ENCODE results near the gene MASP1. TPM values are rescaled to one million over a fixed set of nuclear protein-coding genes. Genes with fewer than 3 reads are reported as not detected.

MASP1 gene
- polyA plus RNA-seq, 2 of the 4 experiments (the other 2 are of a cell fraction) = 0.18 TPM; not detected in 1

DNA sequence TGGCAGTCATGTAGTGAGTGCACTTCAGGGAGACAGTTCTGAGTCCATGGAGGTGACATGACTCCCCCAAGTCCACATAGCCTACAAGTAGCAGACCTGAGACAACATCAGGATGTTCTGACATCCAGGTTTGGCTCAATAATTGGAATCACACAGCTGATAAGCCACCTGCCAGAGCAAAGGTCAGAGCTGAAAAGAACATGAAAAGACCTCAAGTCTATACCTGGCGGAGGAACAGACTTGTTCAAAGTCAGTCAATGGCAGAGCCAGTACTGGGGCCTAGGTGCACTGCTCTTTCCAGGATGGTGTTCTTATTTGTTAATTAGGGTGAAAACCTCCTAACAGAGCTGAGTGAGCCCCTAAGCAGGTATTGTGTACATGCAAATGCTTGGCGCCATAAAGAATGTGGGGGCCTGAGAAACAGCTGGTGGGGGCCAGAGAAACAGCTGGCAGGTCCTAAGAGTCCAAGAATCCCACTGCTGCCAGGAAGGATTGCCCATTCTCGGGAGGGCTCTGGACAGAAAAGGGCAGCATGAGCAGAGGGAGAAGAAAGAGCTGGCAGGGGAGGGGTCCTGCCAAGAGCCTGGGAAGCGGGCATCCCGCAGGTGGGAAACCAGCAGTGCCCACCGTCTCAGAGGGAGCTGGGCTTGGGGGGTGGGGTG is 17.1 kb downstream of the MASP1 start (continued):
- no peak for TF ChIP-seq ZFP36 (IDR thresholded peaks at IDR 0.05; ENCODE audit: borderline replicate concordance, partially characterized antibody)

DNA sequence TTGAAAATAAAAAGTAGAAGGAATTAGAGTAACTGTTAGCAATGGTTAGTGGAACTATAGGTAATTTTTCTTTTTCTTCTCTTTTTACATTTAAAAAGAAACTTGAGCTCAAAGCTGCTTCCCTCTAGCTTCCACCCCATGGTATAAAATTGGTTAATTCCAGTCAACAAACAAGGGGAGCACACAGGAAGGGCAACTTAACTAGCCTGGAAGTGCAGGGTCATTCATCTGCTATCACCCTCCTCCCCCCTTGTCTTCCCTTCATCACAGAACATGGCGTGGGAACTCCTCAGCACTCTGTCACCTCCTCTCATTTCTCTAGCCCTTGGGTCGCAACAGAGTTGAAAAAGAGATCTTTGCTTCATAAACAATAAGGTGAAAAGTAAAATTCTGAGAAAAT is 20.0 kb downstream of the MASP1 start:
- DNase-seq (ENCODE audit: low read depth in 1 of 2, low spot score in 1 of 2) = no peak
- CTCF ChIA-PET = no interaction called here
- Histone ChIP-seq H3K4me1 (no peaks in the 10 kb centered on the region), H3K4me2 (no peak overlapping the region), H3K27ac (no peak overlapping the region), H3K9me3 (0 out of 3 replicates have a peak, but pooled peaks cover 6% of the 10 kb centered on the region), H3K4me3 (no peak overlapping the region)
- no peak for ATAC-seq
- POLR2A ChIA-PET = no interaction called here
- TF ChIP-seq, protein P1, sequence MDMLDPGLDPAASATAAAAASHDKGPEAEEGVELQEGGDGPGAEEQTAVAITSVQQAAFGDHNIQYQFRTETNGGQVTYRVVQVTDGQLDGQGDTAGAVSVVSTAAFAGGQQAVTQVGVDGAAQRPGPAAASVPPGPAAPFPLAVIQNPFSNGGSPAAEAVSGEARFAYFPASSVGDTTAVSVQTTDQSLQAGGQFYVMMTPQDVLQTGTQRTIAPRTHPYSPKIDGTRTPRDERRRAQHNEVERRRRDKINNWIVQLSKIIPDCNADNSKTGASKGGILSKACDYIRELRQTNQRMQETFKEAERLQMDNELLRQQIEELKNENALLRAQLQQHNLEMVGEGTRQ (IDR thresholded peaks at IDR 0.05) = no peak
- TF ChIP-seq FOXS1 (CRISPR knock-in tag; IDR thresholded peaks at IDR 0.05) = no peak
- TF ChIP-seq CBX2 (IDR thresholded peaks at IDR 0.05; ENCODE audit: borderline replicate concordance, low read depth) = no peak
- TF ChIP-seq, protein P2, sequence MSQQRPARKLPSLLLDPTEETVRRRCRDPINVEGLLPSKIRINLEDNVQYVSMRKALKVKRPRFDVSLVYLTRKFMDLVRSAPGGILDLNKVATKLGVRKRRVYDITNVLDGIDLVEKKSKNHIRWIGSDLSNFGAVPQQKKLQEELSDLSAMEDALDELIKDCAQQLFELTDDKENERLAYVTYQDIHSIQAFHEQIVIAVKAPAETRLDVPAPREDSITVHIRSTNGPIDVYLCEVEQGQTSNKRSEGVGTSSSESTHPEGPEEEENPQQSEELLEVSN (IDR thresholded peaks at IDR 0.05; ENCODE audit: borderline replicate concordance, low read depth) = no peak
- TF ChIP-seq EP300 (IDR thresholded peaks at IDR 0.05) = no peak
- TF ChIP-seq JUNB (IDR thresholded peaks at IDR 0.05) = no peak
- TF ChIP-seq, protein P3, sequence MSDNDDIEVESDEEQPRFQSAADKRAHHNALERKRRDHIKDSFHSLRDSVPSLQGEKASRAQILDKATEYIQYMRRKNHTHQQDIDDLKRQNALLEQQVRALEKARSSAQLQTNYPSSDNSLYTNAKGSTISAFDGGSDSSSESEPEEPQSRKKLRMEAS (IDR thresholded peaks at IDR 0.05) = no peak
- no peak for TF ChIP-seq CHD4 (IDR thresholded peaks at IDR 0.05; ENCODE audit: borderline replicate concordance)
- TF ChIP-seq FOSL2 (IDR thresholded peaks at IDR 0.05) = no peak
- no peak for TF ChIP-seq FOSL2 (CRISPR knock-in tag; IDR thresholded peaks at IDR 0.05)
- no peak for TF ChIP-seq RCOR1 (IDR thresholded peaks at IDR 0.05; ENCODE audit: low read depth, low read length)
- no peak for TF ChIP-seq ZSCAN20 (CRISPR knock-in tag; IDR thresholded peaks at IDR 0.05)
- no peak for TF ChIP-seq NFE2L2 (conservative IDR thresholded peaks at IDR 0.05; ENCODE audit: low read length)
- TF ChIP-seq CHD2 (IDR thresholded peaks at IDR 0.05; ENCODE audit: low read length, partially characterized antibody) = no peak
- 18% methylated on average over 2 of the region's 2 CpGs for WGBS (ENCODE audit: missing lambda C conversion rate)
- no peak for FAIRE-seq

DNA sequence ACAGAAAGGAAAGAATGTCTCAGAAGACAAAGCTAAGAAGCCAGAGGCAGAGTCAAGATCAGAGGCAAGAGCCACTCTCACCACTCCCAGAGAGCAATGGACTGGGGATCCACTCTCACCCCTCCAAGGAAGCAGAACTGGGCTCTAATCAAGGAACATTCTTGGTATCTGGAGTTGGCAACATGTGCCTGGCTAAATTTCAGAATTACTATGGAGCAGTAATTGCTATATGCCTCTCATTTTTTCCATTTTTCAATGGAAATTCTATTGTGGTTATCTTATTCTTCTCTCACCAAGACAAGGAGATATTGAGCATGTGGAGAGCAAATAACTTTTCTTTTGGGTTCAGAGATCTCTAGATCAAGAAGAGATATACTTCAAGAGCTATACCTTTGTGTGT is 22.1 kb downstream of the MASP1 start:
- FAIRE-seq (no peak), DNase-seq (ENCODE audit: low read depth in 1 of 2, low spot score in 1 of 2) (no peak), ATAC-seq (no peak)
- no peak overlapping the region for H3K4me3 ChIP-seq
- CTCF ChIA-PET = interaction anchor here (1.4 kb wide), 1 partner anchor 15 kb away, joined by 4 read pairs; no protein-coding TSS in a partner anchor
- H3K4me2 ChIP-seq = no peak overlapping the region
- H3K9me3 ChIP-seq = 0 out of 3 replicates have a peak, but pooled peaks cover 6% of the 10 kb centered on the region
- H3K4me1 ChIP-seq = peaks cover 9% of the 10 kb centered on the region
- TF ChIP-seq HOXA7 (CRISPR knock-in tag; IDR thresholded peaks at IDR 0.05) = no peak
- TF ChIP-seq KDM1A (IDR thresholded peaks at IDR 0.05; ENCODE audit: low read depth) = no peak
- TF ChIP-seq TFCP2L1 (CRISPR knock-in tag; IDR thresholded peaks at IDR 0.05) = no peak
- TF ChIP-seq JUNB (IDR thresholded peaks at IDR 0.05) = no peak
- no peak for TF ChIP-seq PHF8 (IDR thresholded peaks at IDR 0.05; ENCODE audit: borderline replicate concordance, low read depth)
- TF ChIP-seq CHD2 (IDR thresholded peaks at IDR 0.05; ENCODE audit: low read length, partially characterized antibody) = no peak
- TF ChIP-seq POLR2A (IDR thresholded peaks at IDR 0.05; ENCODE audit: low read length) = no peak
- TF ChIP-seq, protein P3 (IDR thresholded peaks at IDR 0.05) = no peak
- H3K27ac ChIP-seq = no peak overlapping the region
- POLR2A ChIA-PET = no interaction called here

DNA sequence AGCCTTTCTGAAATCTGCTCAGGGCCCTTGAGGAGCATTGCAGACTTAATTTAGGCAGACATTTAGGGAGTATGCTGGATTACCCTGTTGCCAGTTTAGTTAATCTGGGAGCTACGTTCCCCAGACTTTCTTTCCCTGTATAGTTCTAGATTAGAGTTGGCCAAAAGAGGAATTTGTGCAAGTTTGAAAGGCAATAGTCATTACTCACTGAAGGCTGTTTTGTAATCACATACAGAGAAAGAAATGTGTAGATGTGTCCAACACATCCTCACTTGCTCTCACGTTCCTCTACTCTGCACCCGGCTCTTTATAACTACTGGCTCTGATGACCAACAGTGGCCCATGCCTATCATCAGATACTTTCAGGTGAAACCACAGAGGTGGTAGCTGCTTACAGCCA is 24.2 kb downstream of the MASP1 start:
- POLR2A ChIA-PET = no interaction called here
- ATAC-seq (no peak), FAIRE-seq (no peak), DNase-seq (ENCODE audit: low read depth in 1 of 2, low spot score in 1 of 2) (no peak)
- no peak overlapping the region for H3K4me3 ChIP-seq
- H3K4me2 ChIP-seq = no peak overlapping the region
- 0 out of 3 replicates have a peak, but pooled peaks cover 6% of the 10 kb centered on the region for H3K9me3 ChIP-seq
- peaks cover 25% of the 10 kb centered on the region for H3K4me1 ChIP-seq
- H3K27ac ChIP-seq = no peak overlapping the region
- CTCF ChIA-PET = interaction anchor here (0.7 to 1.8 kb wide), 3 partner anchors 12 to 412 kb away, joined by 3 to 5 read pairs (median 3); no protein-coding TSS in a partner anchor
- WGBS (ENCODE audit: missing lambda C conversion rate) = 57% methylated on average over 3 of the region's 3 CpGs
- TF ChIP-seq RCOR1 (IDR thresholded peaks at IDR 0.05; ENCODE audit: low read depth, low read length) (no peak), MAZ (IDR thresholded peaks at IDR 0.05; ENCODE audit: borderline replicate concordance, low read depth, low read length) (no peak), MYC (IDR thresholded peaks at IDR 0.05; ENCODE audit: borderline replicate concordance, low read length) (no peak), GATA3 (IDR thresholded peaks at IDR 0.05; ENCODE audit: borderline replicate concordance) (no peak), NPAS2 (CRISPR knock-in tag; IDR thresholded peaks at IDR 0.05; ENCODE audit: borderline replicate concordance) (no peak), EHMT2 (IDR thresholded peaks at IDR 0.05; ENCODE audit: low read depth) (no peak), ZC3H11A (IDR thresholded peaks at IDR 0.05) (no peak), RAD21 (conservative IDR thresholded peaks at IDR 0.05 in 1 of 2, IDR thresholded peaks at IDR 0.05 in 1 of 2) (no peak), POLR2AphosphoS2 (conservative IDR thresholded peaks at IDR 0.05; ENCODE audit: low read length) (no peak), RARB (CRISPR knock-in tag; IDR thresholded peaks at IDR 0.05) (no peak), HDAC2 (IDR thresholded peaks at IDR 0.05) (no peak)
- TF ChIP-seq, protein P1 (IDR thresholded peaks at IDR 0.05) = no peak
- TF ChIP-seq, protein P4, sequence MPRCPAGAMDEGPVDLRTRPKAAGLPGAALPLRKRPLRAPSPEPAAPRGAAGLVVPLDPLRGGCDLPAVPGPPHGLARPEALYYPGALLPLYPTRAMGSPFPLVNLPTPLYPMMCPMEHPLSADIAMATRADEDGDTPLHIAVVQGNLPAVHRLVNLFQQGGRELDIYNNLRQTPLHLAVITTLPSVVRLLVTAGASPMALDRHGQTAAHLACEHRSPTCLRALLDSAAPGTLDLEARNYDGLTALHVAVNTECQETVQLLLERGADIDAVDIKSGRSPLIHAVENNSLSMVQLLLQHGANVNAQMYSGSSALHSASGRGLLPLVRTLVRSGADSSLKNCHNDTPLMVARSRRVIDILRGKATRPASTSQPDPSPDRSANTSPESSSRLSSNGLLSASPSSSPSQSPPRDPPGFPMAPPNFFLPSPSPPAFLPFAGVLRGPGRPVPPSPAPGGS (IDR thresholded peaks at IDR 0.05) = no peak
